Stimulated activated CD8-positive, alpha-beta memory T cell treated with anti-CD3 and anti-CD28 coated beads, Interleukin-12 subunit alpha, Interleukin-12 subunit beta, amount 100 ng/mL, for 24 hours (primary cell): Measurements from ENCODE around the gene CCL23.
"Not testable (repeated sequence)": the region's sequence is repeated elsewhere in the genome, so short reads cannot be mapped to it uniquely, and the experiment has no call there.

Experiments used
- DNase-seq: peaks from one replicate; pipeline ENCODE4 v3.0.0-alpha.2; 2020; ENCODE audit errors: extremely low read depth

Gene CCL23, protein sequence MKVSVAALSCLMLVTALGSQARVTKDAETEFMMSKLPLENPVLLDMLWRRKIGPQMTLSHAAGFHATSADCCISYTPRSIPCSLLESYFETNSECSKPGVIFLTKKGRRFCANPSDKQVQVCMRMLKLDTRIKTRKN

DNA sequence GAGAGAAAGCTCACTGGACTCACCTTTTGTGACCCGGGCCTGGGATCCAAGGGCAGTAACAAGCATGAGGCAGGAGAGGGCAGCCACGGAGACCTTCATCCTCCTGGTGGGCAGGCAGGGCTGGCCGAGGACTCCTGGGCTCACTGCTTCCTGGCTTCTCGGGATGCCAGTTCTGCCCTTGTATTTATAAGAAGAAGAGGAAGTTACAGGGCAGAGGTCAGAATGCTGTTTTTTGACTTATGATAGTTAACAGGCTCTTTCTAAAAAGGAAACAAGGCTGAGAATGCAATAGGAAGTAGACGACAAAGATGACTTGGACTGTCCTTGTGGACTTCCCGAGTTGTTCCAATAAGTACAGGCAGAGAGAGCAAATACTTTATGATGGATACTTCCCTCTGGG, at the start of gene CCL23:
Gene CCL23 (minus strand): TSS at position 174 of the 400 bp plus-strand sequence. CDS start 75 bp downstream, at position 99.
- no peak for DNase-seq

DNA sequence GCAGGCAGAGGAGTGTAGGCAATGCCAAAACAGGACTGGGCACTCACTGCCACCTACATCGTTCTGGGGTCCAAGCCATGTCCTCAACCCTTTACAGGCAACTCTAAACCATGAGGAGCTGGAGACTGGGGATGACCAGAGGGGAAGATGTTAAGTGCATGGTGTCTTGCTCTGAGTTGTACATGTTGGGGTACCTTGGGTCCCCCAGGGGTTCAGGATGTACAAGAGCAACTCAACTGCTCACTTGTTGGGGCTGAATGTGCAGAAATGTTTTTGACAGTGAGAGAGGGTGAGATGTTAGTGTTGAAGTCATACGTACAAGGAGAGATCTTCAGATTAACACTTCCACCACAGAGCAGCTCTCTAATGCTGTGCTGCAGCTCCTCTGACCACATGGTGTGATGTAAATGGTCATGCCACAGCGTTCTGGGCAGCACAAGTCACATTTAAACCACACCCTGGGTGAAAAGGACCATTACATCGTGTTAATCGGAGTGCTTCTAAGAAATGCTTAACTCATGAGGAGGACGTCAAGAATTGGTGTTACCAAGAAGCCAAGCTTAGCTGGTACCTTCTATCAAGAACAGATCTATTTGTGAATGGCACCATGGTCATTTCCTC, 48.7 kb upstream of the CCL23 start:
- DNase-seq = no peak

DNA sequence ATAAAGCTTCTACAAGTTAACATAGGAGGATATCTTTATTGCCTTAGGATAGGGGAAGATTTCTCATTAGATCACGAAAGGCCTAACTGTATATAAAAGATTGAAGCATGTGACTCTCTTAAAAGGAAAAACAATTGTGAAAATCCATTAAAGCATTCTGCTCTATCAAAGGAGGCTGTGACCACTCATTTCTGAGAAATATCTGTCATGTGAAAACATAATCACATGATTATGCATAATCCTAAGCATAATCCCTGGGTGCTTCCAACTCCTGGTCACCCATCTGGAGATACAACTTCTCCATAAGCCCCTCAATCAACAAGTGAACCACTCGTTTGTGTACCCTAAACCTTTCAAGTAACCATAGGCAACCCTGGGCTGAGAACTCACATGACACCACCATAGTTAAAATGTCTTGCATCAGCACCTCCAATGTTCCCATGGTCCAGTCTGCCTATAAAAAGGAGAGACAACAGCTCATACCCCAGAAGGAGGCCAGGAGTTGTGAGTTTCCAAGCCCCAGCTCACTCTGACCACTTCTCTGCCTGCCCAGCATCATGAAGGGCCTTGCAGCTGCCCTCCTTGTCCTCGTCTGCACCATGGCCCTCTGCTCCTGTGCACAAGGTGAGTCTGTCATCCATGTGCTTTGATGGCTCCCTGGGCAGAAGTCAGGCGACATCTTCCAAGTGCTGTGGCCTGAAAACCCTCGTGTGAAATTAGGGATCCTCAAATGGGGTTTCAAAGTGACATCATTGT, 46.2 kb upstream of the CCL23 start, which contains the start of gene CCL18:
Gene CCL18 (plus strand): TSS at position 487 of the 756 bp plus-strand sequence. CDS start 71 bp downstream, at position 558.
- no peak for DNase-seq

DNA sequence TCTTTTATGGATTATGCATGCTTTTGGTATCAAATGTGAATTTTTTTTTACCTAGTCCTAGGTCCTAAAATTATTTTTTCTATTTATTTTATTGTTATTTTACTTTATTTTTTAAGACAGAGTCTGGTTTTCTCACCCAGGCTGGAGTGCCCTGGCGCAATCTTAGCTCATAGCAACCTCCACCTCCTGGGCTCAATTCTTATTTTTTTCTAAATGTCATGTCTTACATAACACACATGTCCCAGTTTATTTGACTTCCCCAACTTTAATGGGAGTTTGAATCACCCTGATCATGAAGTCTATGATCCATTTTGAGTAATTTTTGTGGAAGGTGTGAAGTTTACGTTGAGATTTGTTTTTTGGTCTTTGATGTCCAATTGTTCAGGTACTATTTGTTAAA, 43.0 kb upstream of the CCL23 start:
- no peak for DNase-seq

DNA sequence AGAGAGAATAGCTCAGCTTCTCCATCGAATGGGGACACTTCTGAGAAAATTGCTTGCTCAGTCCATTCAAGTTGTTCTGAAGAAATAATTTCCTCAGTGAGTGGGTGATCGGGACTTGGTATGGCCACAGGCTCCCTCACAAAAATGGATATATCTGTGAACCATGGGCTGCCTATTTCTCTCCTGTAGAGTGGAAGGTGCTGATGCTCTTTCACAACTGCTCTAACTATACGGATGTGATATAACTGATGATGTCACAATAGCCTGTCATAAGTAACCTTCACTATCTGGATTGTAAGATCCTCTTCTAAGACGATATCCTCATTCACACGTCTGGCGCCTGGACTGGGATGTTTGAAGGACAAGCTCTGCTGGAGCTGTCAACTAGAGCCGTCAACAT, 41.6 kb upstream of the CCL23 start:
- no peak for DNase-seq

DNA sequence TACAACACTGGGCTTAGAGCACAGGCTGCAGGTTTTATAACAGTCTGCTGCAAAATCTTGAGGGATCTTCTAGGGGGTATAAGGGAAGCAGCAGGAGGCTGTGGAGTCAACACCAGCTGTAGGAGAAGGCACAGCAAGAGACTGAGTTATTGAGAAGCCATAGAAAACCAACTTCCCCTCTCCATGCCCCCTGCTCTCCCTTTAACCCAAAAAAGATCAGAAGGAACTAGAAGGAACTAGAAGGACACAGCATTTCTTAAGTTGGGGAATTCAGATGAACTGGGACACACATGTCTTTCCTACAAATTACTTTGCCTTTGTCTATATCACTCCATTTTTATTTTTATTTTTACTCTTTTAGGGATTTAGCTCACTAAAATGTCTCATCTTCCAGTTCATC, 40.1 kb upstream of the CCL23 start:
- DNase-seq = no peak

DNA sequence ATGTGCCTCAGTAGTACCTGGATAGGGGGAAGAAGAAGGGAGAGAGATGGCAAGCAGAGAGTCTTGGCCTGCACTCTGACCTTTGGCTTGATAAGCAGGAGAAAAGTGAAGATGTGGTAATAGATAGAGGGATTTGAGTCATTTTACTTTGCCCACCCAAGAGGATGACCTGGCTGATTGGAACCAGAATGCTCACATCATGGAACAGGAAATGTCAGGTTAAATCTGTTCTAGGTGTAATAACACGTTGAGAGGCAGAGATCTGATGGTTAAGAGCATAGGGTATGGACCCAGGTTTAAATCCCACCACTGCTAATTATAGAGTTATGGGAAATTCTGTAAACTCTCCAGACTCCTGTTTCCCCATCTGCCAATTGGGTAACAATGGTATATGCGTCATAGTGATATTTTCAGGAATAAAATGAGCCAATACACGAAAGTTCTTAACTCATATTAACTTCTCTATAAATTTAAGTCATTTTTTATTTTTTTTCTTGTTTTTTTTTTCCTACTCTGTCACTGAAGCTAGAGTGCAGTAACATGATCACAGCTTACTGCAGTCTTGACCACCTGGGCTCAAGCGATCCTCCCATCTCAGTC, 38.2 kb upstream of the CCL23 start:
- DNase-seq = no peak

DNA sequence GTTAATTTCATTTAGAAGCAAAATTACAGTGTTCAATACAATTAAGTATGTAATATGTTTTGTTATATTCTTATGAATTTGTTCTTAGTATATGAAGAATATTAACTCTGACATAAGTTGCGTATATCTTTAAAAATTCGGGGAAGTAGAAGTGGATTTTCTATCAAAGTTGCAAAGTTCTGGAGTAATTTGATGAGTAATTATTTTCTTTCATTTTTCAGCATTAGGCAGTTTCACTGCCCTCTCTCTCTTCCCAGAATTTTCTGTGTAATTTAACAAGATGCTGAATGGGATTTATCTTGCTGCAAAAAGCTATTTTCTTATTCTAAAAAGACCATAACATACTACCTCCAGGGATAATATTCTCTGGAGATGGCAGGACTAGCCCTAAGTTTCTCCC, 37.4 kb upstream of the CCL23 start:
- DNase-seq = no peak

DNA sequence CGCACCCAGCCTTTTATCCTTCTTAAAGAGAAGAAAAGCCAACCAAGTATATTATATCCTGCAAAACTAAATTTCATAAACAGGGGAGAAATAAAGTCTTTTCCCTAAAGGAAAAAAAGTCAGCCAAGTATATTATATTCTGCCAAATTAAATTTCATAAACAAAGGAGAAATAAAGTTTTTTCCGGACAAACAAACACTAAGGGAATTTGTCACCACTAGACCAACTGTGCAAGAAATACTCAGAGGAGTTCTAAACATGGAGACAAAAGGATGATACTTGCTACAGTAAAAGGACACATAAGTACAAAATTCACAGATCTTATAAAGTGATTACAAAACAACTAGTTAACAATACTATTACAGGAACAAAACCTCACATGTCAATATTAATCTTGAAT, 31.9 kb upstream of the CCL23 start:
- DNase-seq = no peak

DNA sequence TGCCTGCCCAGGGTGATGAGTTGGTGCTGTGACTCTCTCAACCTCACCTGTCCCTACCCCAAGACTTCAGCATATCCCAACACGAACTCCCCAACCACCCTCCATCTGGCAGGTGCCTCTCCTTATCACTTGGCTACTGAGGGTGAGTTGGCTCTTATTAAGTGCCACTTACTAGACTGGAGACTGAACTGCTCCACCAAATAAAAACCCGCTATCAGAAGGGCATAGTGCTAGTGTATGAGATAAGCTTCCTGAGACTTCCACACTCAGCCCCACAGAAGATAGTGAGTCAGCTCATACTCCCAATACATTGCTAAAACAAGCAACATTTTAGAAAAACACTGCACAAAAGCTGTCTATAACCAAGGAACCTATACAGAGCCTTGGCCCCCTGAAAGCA, 30.3 kb upstream of the CCL23 start:
- no peak for DNase-seq

DNA sequence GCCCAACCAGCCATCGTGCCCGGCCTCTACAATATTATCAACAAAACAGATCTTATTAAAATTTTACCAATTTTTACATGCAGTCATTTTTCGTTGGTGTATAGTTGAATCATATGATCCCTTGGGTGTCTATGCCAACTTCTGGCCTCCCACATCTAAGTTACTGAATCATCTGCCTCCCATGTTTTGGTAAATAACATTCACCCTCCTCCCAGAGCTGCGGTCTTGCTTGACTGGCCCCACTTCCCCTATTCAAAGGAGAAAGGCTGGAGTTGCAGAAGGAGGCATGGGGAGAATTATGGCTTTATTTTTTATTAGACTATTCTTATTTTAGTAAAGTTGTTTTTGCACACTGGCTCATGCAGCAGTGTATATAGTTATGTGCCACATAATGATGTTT, 18.5 kb upstream of the CCL23 start:
- no peak for DNase-seq

DNA sequence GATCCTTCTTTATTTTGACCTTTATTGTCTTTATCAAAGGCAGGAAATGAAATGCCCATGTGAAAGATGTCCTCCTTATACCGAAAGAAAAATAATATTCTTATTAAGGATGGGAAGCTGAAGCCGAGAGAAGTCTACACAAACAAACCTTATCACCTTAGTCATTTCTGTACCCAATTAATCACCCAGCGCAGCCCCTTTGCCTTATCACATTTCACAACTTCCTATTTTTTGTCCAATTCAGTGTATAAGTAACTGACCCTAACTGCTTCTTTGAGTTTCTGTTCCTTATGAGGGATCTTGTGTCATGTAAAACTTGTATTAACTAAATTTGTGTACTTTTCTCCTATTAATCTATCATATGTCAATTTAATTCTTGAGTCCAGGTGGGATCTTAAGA, 16.4 kb upstream of the CCL23 start:
- DNase-seq = no peak

DNA sequence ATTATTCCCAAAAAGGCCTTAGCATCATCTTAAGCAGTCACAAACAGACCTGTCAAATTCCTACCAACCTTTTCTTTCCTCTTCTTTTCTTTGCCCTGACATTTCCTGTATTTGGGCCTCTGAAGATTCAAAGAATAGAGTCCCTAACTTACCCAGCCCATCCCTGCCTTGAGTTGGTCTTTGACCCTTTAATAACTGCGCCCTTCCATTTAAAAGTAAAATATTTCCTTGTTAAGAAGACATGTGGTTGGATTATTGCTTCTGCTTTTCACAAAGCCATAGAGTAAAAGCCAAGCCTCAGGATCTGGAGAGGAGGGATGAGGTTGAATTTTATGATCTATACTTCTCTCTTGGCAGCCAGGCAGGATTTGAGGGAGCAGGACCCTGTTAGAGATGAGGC, 13.2 kb upstream of the CCL23 start:
- DNase-seq = no peak

DNA sequence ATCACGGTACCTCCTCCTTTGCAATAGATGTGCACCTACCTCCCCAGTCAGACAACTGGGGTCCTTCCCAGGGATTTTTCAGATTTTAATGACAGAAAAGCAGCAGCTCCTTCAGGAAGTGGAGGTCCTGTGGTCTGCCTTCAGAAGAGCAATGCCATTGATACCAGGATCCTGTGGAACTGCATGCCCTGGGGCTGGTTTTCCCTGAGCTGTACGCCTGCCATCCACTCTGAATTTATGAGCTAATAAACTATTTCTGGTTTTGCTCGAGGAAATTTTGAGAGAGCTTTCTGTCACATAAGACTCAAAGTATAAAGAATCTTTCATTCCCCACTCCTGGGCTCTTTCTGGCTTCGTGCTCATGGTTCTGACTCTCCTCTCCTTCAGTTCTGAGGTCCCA, 10.0 kb upstream of the CCL23 start:
- no peak for DNase-seq

DNA sequence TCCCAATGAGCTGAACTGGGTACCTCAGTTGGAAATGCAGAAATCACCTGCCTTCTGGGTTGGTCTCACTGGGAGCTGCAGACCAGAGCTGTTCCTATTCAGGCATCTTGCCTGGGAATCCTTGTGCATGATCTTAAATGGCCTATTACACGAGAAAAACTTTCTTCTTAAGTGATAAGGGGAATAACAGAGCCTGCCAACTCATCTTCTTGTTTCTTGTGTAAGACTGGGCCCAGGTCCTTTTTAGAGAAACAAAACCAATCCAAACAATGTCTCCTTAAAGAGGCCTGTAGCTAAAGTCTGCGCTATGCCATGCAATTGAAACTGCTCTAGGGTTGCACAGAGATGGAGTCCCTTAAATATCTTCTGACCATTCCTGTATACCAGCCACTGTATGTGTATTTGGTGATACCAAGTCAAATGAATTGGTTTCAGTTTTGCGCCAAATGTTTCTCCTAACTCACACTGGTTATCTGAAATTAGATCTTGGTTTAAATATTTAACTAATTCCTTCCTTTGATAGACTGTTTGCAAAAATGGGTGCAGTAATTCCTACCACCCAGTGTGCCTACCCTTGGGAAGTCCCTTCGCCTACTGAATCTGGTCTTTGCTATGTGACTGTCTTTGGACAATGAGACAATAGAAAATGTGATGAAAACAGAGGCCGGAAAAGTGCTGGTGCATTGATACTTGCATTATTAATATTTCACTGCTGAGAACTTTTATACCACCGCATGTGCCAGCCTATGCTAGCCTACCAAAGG, 6.5 kb upstream of the CCL23 start:
- no peak for DNase-seq

DNA sequence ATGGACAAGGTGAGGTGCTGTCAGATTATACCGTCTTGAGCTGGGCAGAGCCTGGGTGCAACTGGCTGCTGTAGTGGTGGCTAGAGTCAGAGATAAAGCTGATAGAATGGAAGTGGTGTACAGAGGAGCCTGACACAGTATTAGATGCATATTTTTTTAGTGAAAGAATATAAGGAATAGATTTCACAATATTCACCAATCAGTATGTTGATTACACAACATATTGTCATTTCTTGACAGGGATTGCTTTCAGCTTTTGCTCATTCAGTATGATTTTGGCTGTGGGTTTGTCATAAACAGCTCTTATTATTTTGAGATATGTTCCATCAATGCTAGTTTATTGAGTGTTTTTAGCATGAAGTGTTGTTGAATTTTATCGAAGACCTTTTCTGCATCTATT, 1.7 kb upstream of the CCL23 start:
- DNase-seq = no peak

DNA sequence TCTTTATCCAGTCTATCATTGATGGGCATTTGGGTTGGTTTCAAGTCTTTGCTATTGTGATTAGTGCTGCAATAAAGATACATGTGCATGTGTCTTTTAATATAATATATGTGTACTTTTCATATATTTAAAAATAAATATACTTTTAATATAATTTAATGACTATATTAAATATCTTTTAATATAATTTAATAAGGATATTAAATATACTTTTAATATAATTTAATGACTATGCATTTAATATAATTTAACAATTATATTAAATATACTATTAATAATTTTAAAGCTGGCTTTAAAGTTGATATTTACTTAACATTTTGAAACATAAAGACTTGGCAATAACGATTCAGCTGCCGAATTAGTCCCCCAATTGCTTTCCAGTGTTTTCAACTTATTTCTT, 1.2 kb downstream of the CCL23 start:
- DNase-seq = no peak

DNA sequence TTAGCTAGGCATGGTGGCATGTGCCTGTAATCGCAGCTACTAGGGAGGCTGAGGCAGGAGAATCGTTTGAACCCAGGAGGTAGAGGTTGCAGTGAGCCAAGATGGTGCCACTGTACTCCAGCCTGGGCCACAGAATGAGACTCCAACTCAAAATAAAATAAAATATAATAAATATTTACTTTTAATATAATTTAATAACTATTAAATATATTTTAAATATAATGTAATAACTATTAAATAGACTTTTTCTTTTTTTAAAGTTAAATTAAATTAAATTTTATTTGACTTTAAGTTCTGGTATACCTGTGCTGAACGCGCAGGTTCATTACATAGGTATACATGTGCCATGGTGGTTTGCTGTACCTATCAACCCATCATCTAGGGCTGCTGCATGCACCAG, 1.9 kb downstream of the CCL23 start:
- not testable (repeated sequence) for DNase-seq

DNA sequence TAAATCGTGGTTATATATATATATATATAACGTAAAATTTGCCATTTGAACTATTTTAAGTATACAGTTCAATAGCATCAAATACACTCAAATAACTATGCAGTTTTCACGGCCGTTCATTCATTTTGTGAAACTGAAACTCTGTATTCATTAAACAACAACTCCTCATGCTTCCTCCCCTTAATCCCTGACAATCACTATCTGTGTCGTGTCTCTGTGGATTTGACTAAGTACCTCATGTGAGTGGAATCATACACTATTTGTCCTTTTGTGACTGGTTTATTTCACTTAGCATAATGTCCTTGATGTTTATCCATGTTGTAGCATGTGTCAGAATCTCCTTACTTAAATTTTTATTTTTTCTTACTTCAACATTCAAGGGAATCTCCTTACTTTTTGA, 2.8 kb downstream of the CCL23 start:
- no peak for DNase-seq

DNA sequence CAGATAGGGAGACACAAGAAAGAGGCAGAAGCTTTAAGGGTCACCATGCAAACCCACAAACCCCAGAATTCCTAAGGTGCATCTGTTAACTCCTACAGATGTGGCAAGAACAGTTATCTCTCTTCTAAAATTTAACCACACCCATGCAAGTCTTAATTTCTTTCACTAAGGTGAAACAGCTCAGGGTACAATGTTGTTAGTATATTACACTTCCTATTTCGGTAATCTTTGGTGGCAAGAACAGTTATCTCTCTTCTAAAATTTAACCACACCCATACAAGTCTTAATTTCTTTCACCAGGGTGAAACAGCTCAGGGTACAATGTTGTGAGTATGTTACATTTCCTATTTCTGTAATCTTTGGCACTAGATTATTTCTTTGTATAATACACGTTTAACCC, 6.6 kb downstream of the CCL23 start:
- DNase-seq = no peak

DNA sequence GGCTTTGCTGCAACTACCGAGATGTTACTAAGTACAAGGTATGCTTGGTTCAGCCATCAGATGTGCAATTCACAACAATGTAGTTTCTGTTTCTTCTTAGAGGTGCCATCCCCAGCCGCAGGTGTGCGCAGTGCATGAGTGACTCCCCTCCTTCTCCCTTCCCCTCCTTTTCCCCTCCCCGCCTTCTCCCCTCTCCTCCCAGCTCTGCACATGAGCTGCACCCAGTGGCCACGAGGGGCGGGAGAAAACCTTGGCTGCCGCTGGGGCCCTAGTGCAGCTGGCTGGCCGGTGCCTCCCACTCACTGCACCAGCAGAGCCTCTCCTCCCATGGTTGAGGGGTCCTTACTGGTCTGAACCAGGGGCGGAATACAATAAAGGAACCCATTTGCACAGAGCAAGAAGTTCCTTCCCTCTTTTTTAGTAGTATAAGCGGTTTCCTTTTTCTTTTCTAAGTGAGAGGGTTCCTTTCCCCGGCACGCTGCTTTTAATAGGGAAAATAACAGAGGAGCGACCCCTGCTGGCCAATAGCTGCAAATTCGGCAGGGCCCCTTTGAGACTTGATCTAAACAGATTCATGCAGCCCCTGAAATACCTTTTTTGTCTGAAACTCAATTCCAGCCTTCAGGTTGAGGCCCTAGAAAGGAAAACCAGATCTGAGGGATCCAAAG, 8.6 kb downstream of the CCL23 start:
- no peak for DNase-seq
